Vagina (tissue), 2 donors: ENCODE measurements around the gene ORM2. TPM values are rescaled to one million over a fixed set of nuclear protein-coding genes. Genes with fewer than 3 reads are reported as not detected.

Experiments used
- DNase-seq, 2 donors: peaks; one replicate each; pipeline ENCODE4 v3.0.0-alpha.2; 2017; ENCODE audit errors: extremely low spot score in 2 of 2
- H3K27ac ChIP-seq: fragments of 200-600 bp; sonication (generic); one replicate; pipeline ENCODE4 v1.5.1; 2019
- H3K27me3 ChIP-seq: fragments of 200-600 bp; sonication (generic); one replicate; pipeline ENCODE4 v1.5.1; 2019
- H3K36me3 ChIP-seq, 2 donors: fragments of 200-600 bp; sonication (generic); one replicate each; pipeline ENCODE4 v1.5.1; 2017 to 2019
- H3K4me1 ChIP-seq: fragments of 200-600 bp; sonication (generic); one replicate; pipeline ENCODE4 v1.5.1; 2019
- H3K4me3 ChIP-seq, 2 donors: fragments of 200-600 bp; sonication (generic); 1 replicate in 1 of 2; 2 replicates in 1 of 2; pipeline ENCODE4 v1.5.1; 2016 to 2019
- H3K9me3 ChIP-seq: fragments of 200-600 bp; sonication (generic); one replicate; pipeline ENCODE4 v1.5.1; 2019
- POLR2A ChIP-seq, 2 donors: fragments of 450-650 bp; IDR thresholded peaks; one replicate each; pipeline ENCODE4 v1.6.1; 2017; ENCODE audit warnings: antibody characterized with exemption in 2 of 2, mild to moderate bottlenecking in 2 of 2, moderate library complexity in 2 of 2
- POLR2AphosphoS5 ChIP-seq, 2 donors: sonication (generic); formaldehyde crosslinking; IDR thresholded peaks; one replicate each; pipeline ENCODE4 v1.9.0; 2017; ENCODE audit warnings: antibody characterized with exemption in 2 of 2, mild to moderate bottlenecking in 2 of 2, low read depth in 1 of 2; ENCODE audit not compliant: insufficient read depth in 1 of 2
- intact Hi-C: fragments of 100-400 bp; cut with DNase I; formaldehyde crosslinking; loops from one replicate; pipeline ENCODE4 v1.15.1; 2023
- total RNA-seq: library from RNA; depleted of rRNA; stranded (reverse); fragments of >200 nt; gene quantifications from one replicate; pipeline ENCODE4 v1.2.3, GENCODE V29; 2016
- TF ChIP-seq, protein P1 (sequence below), 3 experiments: fragments of 450-650 bp in 2 of 3; fragments of 200-600 bp in 1 of 3; sonication (generic) in 1 of 3; IDR thresholded peaks; one replicate each; pipeline ENCODE4 v1.5.1; 2017 to 2019; ENCODE audit warnings: antibody characterized with exemption in 3 of 3, mild to moderate bottlenecking in 2 of 3, moderate library complexity in 2 of 3

ORM2 gene
- total RNA-seq, 1 donor from 2014 or later: not detected

DNA sequence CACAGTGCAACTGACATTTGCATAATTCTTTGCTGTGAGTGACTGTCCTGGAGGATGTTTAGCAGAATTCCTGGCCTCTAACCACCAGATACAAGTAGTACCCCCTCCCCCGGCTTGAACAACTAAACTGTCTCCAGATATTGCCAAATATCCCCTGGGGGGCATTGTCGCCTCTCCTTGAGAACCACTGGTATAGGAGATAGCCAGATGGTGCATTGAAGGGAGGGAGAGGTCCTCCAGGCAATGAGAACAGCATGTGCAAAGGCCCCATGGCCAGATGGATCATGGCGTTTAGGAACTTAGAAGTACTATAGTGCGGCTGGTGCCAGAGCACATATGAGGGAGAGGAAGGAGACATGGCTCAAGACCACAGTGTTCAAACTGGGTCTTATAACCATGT is 25.7 kb upstream of the ORM2 start:
- TF ChIP-seq, protein P1, sequence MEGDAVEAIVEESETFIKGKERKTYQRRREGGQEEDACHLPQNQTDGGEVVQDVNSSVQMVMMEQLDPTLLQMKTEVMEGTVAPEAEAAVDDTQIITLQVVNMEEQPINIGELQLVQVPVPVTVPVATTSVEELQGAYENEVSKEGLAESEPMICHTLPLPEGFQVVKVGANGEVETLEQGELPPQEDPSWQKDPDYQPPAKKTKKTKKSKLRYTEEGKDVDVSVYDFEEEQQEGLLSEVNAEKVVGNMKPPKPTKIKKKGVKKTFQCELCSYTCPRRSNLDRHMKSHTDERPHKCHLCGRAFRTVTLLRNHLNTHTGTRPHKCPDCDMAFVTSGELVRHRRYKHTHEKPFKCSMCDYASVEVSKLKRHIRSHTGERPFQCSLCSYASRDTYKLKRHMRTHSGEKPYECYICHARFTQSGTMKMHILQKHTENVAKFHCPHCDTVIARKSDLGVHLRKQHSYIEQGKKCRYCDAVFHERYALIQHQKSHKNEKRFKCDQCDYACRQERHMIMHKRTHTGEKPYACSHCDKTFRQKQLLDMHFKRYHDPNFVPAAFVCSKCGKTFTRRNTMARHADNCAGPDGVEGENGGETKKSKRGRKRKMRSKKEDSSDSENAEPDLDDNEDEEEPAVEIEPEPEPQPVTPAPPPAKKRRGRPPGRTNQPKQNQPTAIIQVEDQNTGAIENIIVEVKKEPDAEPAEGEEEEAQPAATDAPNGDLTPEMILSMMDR (IDR thresholded peaks at IDR 0.05): no peak
- no peak for TF ChIP-seq POLR2AphosphoS5 (IDR thresholded peaks at IDR 0.05; ENCODE audit: insufficient read depth in 1 of 2, low read depth in 1 of 2)
- no peak for TF ChIP-seq POLR2A (IDR thresholded peaks at IDR 0.05)
- peak; percentile 52 to 72 for DNase-seq
- Histone ChIP-seq H3K27ac (no peak overlapping the region), H3K4me1 (peaks cover 9% of the 10 kb centered on the region), H3K36me3 (peaks cover 0 to 23% of the 10 kb centered on the region in 2 donors), H3K9me3 (no peaks in the 10 kb centered on the region), H3K27me3 (no peaks in the 10 kb centered on the region), H3K4me3 (no peak overlapping the region)
- intact Hi-C loops: no loop called here

DNA sequence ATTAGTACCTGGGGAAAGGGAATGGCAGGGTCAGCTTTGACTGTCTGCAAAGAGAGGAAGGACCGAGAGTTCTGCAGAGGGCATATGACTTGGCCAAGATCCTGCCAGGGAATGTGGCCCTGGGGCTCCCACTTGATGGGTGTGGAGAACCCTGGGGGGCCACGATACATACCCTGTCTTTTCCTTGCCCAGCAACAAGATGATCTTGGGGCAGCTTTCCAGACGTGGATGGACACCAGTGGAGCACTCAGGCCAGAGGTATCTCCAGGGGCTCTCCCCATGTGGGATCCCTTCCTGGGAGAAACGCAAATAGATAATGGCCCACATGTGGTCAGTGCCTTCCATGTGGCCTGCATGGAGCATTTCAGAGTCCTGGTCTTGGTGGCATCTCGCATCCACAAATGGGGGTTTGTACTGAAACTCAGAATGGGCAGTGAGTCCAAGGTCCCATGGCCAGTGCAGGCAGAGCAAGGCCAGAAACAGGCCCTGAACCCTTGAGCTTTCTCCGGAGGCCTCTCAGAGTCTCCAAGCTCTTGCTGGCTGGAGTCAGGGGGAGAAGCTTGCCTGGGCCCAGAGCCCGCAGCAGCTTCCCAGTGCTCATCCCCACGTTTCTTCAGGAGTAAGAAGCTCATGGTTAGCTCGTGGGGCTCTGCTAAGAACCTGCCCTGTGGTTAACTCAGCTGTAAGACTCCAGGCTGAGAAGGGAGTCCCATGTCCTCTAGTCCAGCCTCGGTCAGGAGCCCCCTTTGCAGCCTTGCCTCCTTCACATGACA is 25.1 kb upstream of the ORM2 start:
- peak; percentile 85 to 89 for DNase-seq
- intact Hi-C loops: no loop called here
- no peak for TF ChIP-seq POLR2A (IDR thresholded peaks at IDR 0.05)
- TF ChIP-seq, protein P1 (IDR thresholded peaks at IDR 0.05): no peak
- no peak for TF ChIP-seq POLR2AphosphoS5 (IDR thresholded peaks at IDR 0.05; ENCODE audit: insufficient read depth in 1 of 2, low read depth in 1 of 2)

DNA sequence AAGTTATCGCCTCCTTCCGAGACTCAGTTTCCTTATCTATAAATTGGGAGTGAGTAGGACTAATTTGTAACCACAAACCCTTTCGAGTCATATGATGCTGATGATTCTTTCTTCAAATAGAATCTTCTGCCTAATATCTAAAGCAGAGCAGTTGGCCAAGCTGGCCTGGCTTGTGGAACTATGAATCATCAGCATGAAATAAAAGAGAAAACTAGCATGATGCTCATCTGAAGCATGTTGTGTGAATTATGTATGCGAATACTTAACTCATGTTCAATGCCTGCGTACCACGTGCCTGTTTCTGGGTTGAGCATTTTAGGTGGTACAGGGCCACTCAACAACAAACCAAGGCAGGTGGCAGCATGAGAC is 21.8 kb upstream of the ORM2 start:
- intact Hi-C loops: no loop called here
- H3K27me3 ChIP-seq: no peaks in the 10 kb centered on the region
- H3K27ac ChIP-seq: no peak overlapping the region
- H3K36me3 ChIP-seq: peaks cover 0 to 10% of the 10 kb centered on the region in 2 donors
- no peaks in the 10 kb centered on the region for H3K9me3 ChIP-seq
- no peak for DNase-seq
- peaks cover 9% of the 10 kb centered on the region for H3K4me1 ChIP-seq
- H3K4me3 ChIP-seq: no peak overlapping the region
- TF ChIP-seq POLR2AphosphoS5 (IDR thresholded peaks at IDR 0.05; ENCODE audit: insufficient read depth in 1 of 2, low read depth in 1 of 2) (no peak), POLR2A (IDR thresholded peaks at IDR 0.05) (no peak)
- TF ChIP-seq, protein P1 (IDR thresholded peaks at IDR 0.05): no peak

More for the DNA sequence above, 25.1 kb upstream of the ORM2 start:
- H3K27ac ChIP-seq: no peak overlapping the region
- H3K4me3 ChIP-seq: no peak overlapping the region
- no peaks in the 10 kb centered on the region for H3K27me3 ChIP-seq
- H3K9me3 ChIP-seq: no peaks in the 10 kb centered on the region
- H3K4me1 ChIP-seq: peaks cover 9% of the 10 kb centered on the region
- H3K36me3 ChIP-seq: peaks cover 0 to 19% of the 10 kb centered on the region in 2 donors

DNA sequence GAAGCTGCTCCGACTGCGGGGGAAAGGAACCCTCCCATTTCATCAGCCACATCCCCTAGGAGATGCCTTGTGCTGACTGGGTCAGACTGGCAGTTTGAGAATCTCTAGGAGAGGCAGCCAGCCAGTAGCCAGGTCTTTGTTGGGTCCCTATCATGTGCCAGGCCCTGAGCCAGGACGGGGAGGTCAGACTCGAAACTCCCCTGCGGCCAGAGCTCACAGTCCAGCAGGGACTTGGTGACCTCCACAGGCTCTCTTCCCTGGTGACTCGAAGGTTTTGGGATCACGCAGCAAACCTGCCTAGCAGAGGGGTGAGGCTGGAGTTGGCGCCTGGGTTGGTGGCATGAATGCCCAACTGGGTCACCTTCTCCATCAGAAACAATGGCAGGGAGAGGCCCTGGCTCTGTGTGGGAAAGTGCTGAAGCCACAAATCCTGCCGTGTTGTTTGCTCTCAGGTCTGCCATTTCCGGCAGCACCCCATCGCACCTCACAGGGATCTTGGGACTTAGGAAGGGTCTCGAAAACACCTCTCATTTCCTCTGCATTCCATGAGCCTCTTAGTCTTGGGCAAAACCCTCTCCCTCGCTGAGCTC is 21.2 kb upstream of the ORM2 start:
- Histone ChIP-seq H3K4me3 (no peak overlapping the region), H3K27me3 (no peaks in the 10 kb centered on the region), H3K36me3 (peaks cover 0 to 10% of the 10 kb centered on the region in 2 donors), H3K27ac (no peak overlapping the region), H3K9me3 (no peaks in the 10 kb centered on the region), H3K4me1 (peaks cover 9% of the 10 kb centered on the region)
- intact Hi-C loops: no loop called here
- DNase-seq: peak; percentile 52 to 83
- TF ChIP-seq, protein P1 (IDR thresholded peaks at IDR 0.05): no peak
- TF ChIP-seq POLR2A (IDR thresholded peaks at IDR 0.05) (no peak), POLR2AphosphoS5 (IDR thresholded peaks at IDR 0.05; ENCODE audit: insufficient read depth in 1 of 2, low read depth in 1 of 2) (no peak)

DNA sequence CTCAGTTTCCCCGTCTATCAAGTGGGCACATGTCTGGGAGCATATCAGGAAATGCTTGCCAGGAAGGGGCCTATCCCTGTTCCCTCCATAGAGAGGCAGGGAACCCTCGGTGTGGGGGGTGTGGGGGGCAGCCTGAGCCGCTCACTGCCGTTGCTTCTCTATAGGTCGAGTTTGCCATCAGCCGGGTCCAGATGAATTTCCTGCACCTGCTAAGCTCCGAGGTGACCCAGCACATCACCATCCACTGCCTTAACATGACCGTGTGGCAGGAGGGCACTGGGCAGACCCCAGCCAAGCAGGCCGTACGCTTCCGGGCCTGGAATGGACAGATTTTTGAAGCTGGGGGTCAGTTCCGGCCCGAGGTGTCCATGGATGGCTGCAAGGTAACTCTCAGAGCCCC is 20.6 kb upstream of the ORM2 start:
- Histone ChIP-seq H3K4me1 (peaks cover 9% of the 10 kb centered on the region), H3K27me3 (no peaks in the 10 kb centered on the region), H3K27ac (no peak overlapping the region), H3K4me3 (no peak overlapping the region), H3K36me3 (peaks cover 0 to 10% of the 10 kb centered on the region in 2 donors), H3K9me3 (no peaks in the 10 kb centered on the region)
- TF ChIP-seq POLR2AphosphoS5 (IDR thresholded peaks at IDR 0.05; ENCODE audit: insufficient read depth in 1 of 2, low read depth in 1 of 2) (no peak), POLR2A (IDR thresholded peaks at IDR 0.05) (no peak)
- TF ChIP-seq, protein P1 (IDR thresholded peaks at IDR 0.05): no peak
- intact Hi-C loops: no loop called here
- peak; percentile 55 to 69 for DNase-seq
